ENCODE results near the gene ASGR1.
"Not testable (repeated sequence)": the region's sequence is repeated elsewhere in the genome, so short reads cannot be mapped to it uniquely, and the experiment has no call there.

The ASGR1 gene

GRCh38 chr17:7190276-7190917, 11.2 kb upstream of the ASGR1 start:
- DNase-seq = no peak

- no peak for DNase-seq
These were observed 7.1 kb upstream of the ASGR1 start for GRCh38 chr17:7186241-7186640.

- no peak for DNase-seq
These were observed 5.5 kb upstream of the ASGR1 start for GRCh38 chr17:7184647-7185046.

GRCh38 chr17:7184091-7184488, 4.9 kb upstream of the ASGR1 start:
- DNase-seq = no peak

- no peak for DNase-seq
These were observed 4.4 kb upstream of the ASGR1 start for GRCh38 chr17:7183433-7184090.

- DNase-seq = not testable (repeated sequence)
These were observed 2.9 kb upstream of the ASGR1 start for GRCh38 chr17:7182101-7182500.

GRCh38 chr17:7178973-7179316, 225 bp downstream of the ASGR1 start:
- no peak for DNase-seq

GRCh38 chr17:7177954-7178477, 1.2 kb downstream of the ASGR1 start:
- DNase-seq = no peak

- peak; percentile 58 for DNase-seq
These were observed 1.8 kb downstream of the ASGR1 start for GRCh38 chr17:7177191-7177953.

- DNase-seq = no peak
These were observed 2.4 kb downstream of the ASGR1 start for GRCh38 chr17:7176841-7177190.

- DNase-seq = no peak
These were observed 2.9 kb downstream of the ASGR1 start for GRCh38 chr17:7176107-7176840.

GRCh38 chr17:7175330-7175733, 3.8 kb downstream of the ASGR1 start:
- DNase-seq = no peak

- no peak for DNase-seq
These were observed 4.4 kb downstream of the ASGR1 start for GRCh38 chr17:7174603-7175326.

- DNase-seq = peak; percentile 33
These were observed 5.2 kb downstream of the ASGR1 start for GRCh38 chr17:7173687-7174602.

- DNase-seq = not testable (repeated sequence)
These were observed 6.5 kb downstream of the ASGR1 start for GRCh38 chr17:7172522-7173191.

- not testable (repeated sequence) for DNase-seq
These were observed 9.6 kb downstream of the ASGR1 start for GRCh38 chr17:7169565-7169908.

- DNase-seq = not testable (repeated sequence)
These were observed 10.2 kb downstream of the ASGR1 start for GRCh38 chr17:7168841-7169564.

GRCh38 chr17:7167832-7168231, 11.3 kb downstream of the ASGR1 start:
- no peak for DNase-seq

- DNase-seq = no peak
These were observed 12.3 kb downstream of the ASGR1 start for GRCh38 chr17:7166873-7167272.

GRCh38 chr17:7159571-7159970, 19.6 kb downstream of the ASGR1 start:
- DNase-seq = not testable (repeated sequence)
